ENCODE measurements around the gene AGER.

- TF ChIP-seq CTCF (IDR thresholded peaks at IDR 0.05) (no peak), POLR2A (IDR thresholded peaks at IDR 0.05) (no peak)
Measured at GRCh38 chr6:32200711-32201475, 16.8 kb upstream of the AGER start.
